Activated naive CD4-positive, alpha-beta T cell treated with anti-CD3 and anti-CD28 coated beads, Interleukin-2, amount 50 U/mL, for 24 hours (primary cell): Measurements from ENCODE around the gene PRDM16.

Experiments
- H3K27ac Mint-ChIP-seq: one replicate; pipeline ENCODE4 v1.8.0; 2021; ENCODE audit warnings: mild to moderate bottlenecking, mixed read lengths
- H3K27me3 Mint-ChIP-seq: one replicate; pipeline ENCODE4 v1.8.0; 2021; ENCODE audit warnings: mixed read lengths
- H3K36me3 Mint-ChIP-seq: one replicate; pipeline ENCODE4 v1.8.0; 2021; ENCODE audit warnings: mixed read lengths
- H3K4me1 Mint-ChIP-seq: one replicate; pipeline ENCODE4 v1.8.0; 2021; ENCODE audit warnings: mixed read lengths
- H3K4me3 Mint-ChIP-seq: one replicate; pipeline ENCODE4 v1.8.0; 2021; ENCODE audit warnings: mild to moderate bottlenecking, mixed read lengths
- H3K9me3 Mint-ChIP-seq: one replicate; pipeline ENCODE4 v1.8.0; 2021; ENCODE audit warnings: mixed read lengths

PRDM16 gene

DNA sequence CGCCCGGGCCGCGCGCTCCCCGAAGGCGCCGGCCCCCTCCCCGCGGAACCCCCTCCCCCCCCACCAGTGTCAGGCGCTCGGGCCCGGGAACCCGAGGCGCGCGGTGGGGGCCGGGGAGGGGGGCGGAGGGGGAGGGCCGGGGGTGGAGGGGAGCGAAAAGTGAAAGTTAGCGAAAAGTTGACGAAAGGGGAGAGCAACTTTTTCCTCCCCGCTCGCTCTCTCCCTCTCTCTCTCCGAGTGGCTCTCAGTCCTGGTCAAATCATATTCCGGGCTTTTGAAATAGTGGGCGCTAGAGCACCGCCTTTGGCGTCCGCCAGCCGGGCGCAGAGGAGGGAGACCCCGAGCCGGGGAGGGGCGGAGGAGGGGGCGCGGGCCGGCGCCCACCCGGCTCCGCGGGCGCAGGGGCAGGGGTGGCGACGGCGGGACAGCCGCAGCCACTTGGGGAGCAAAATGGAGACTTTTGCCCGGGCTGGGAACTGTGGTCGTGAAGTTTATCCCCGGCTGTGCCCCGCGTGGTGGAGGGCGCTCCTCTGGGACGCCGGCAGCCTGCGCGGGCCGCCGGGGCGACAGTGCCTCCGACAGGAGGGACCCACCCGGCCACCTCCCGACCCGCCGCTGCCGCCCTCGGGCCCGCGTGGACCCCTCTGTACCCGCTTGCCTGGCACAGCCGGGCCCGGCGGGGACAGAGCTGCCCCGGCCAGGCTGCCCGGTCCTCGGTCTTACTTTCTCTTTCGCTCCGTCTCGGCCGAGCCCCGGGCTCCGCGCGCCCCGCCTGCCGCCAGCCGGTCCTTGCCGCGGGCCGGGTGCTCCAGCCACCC lies 697 bp downstream of the PRDM16 start:
- Mint-ChIP-seq H3K27me3 (peaks cover 11% of the 10 kb centered on the region), H3K36me3 (no peaks in the 10 kb centered on the region), H3K4me3 (peak overlapping the region; percentile 15), H3K4me1 (peaks cover 3% of the 10 kb centered on the region), H3K9me3 (no peaks in the 10 kb centered on the region), H3K27ac (no peak overlapping the region)

DNA sequence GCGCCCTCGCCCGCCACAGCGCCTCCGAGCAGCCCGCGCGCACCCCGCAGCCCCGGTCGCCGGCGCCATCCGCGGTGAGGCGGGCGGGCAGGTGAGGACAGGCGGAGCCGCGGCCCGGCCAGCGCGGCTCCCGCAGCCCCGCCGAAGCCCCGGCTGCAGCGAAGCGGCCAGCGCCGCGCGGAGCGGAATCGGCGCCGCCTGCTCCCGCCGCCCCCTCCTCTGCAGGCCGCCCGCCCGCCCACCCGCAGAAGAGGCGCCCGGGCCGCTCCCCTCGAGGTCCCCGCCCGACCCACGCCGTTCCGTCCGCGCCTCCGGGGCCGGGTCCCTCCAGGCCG lies 1.3 kb downstream of the PRDM16 start:
- Mint-ChIP-seq H3K4me3 (no peak overlapping the region), H3K36me3 (no peaks in the 10 kb centered on the region), H3K4me1 (peaks cover 3% of the 10 kb centered on the region), H3K27me3 (peaks cover 10% of the 10 kb centered on the region), H3K27ac (no peak overlapping the region), H3K9me3 (no peaks in the 10 kb centered on the region)

DNA sequence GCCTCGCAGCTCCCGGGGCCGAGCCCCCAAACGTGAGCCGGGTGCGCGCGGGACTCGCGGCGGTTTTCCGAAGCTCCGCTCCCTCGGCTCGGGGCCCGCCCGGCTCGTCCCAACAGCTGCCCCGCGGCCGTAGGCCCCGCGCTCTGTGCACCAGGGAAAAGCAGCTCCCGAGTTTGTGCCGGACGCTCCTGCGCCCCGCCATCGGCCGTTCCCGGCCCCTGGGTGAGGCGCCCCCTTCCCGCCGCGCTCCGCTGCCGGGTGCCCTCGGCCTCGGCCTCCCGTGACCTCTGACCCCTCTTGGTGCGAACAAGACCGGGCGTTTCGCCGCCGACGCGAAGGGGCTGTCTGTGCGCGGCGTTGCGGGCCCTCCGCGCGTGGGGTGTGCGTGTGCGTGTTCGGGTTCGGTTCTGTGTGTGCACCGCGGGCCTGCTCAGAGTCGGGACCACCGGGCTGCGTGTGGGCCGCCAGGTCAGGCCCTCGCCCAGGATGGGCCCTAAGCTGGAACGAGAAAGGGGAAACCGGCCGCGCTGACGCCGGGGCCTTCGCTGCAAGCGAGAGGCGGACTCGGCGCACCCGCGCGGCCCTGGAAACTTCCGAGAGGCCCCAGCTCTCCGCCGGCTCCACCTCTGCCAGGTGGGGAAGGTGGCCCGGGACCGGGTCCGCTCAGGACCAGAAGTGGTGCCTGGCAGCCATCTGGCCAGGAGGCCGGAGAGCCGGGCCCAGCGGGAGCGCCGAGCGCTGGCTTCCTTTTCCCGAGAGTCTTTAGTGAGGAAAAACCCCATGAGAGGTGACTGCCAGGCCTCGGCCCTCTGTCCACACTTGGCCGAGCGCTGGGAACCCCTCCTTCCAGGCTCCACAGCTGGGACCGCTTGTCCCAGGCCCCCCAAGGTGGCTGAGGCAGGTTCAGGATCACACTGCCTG lies 1.9 kb downstream of the PRDM16 start:
- Mint-ChIP-seq H3K36me3 (no peaks in the 10 kb centered on the region), H3K9me3 (no peaks in the 10 kb centered on the region), H3K4me3 (peak overlapping the region; percentile 57), H3K27ac (no peak overlapping the region), H3K27me3 (peaks cover 10% of the 10 kb centered on the region), H3K4me1 (peaks cover 3% of the 10 kb centered on the region)

DNA sequence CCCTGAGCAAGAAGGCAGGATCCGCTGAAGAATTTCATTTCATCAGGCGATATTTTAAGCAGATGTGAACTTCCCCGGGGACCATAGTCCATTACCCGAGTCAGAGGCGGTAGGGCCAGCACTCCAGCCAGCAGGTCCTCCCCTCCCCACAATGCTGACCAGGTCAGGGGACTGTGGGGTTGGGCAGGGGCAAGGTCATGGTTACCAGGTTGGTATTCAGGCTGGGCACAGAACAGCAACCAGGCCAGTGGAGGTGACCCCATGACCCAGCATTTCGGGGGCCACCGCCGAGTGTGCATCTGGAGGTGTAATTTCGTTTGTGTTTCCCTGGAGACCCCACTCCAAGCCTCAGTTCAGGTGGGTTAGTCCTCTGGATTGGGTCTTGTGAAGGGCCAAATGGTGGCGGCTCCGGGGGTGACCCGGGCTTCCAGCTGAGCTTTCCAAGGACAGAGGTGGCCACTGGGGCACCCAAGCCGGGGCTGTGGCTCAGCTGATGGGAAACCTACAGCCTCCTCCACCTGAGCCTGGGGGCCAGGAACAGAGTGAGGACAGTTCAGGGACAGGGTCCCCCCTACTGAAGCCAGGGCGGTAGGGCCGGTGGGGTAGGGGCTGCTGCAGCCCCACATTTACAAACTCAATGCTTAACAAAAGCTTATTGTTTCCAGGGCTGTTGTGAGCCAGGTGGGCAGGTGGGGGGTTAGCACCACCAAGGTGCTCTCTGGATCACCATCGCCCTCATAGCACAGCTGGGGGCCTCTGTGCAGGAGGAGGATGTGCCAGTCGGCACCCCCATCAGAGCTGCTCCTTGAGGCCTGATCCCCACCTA lies 2.8 kb downstream of the PRDM16 start:
- H3K4me3 Mint-ChIP-seq = peak overlapping the region; percentile 57
- H3K4me1 Mint-ChIP-seq = peaks cover 3% of the 10 kb centered on the region
- no peak overlapping the region for H3K27ac Mint-ChIP-seq
- H3K36me3 Mint-ChIP-seq = no peaks in the 10 kb centered on the region
- no peaks in the 10 kb centered on the region for H3K9me3 Mint-ChIP-seq
- peaks cover 12% of the 10 kb centered on the region for H3K27me3 Mint-ChIP-seq

DNA sequence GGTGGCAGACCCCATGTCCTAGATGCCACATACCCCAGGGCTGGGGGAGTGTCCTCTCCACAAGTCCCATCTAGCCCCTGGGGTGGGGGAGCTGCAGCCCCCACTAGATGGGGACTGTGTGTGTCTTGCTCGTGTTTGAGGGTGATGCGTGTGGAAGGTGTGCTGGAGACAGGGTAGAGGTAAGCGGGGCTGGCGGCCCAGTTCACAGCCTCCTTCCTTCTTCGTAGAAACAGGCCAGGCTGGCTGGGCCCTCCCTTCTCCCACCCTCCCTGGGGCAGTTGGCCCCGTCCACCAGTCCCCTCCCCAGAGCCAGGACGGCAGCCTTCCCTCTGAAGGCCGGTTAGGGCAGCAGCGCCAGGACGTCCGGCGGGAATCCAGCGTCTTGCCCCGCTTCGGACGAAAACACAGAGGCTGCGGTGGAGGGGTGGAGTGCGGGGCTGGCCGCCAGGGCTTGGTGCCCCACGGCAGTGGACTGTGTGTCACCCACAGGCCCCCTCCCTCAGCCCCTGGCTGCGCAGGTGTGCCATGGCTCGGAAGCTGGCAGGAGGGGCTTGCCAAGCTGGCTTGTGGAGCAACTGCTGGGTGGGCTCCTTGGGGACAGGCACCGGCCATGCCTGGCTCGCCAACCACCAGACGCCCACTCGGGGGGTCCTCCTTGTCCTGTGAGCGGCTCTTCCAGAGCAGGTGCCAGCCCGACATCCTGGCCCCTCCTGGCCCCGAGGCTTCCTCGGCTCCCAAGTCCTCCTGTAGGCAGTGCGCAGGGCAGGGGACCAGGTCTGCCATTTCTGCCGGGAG lies 3.6 kb downstream of the PRDM16 start:
- Mint-ChIP-seq H3K27ac (no peak overlapping the region), H3K4me1 (peaks cover 3% of the 10 kb centered on the region), H3K9me3 (no peaks in the 10 kb centered on the region), H3K36me3 (no peaks in the 10 kb centered on the region), H3K4me3 (no peak overlapping the region), H3K27me3 (peaks cover 14% of the 10 kb centered on the region)

DNA sequence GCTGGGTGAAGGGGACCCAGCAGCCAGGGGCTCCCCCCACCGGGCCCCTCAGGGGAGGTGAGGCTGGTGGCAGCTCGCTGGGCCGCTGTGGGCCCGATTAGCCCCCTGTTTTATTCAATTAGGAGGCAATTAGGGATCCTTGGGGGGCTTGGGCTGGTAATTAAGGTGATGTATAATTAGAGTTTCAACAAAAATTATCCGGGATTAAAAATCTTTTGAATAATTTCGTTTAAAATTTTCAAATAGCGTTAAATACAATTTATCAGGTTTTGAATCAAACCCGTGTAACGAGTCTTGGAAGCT lies 4.1 kb downstream of the PRDM16 start:
- no peak overlapping the region for H3K4me3 Mint-ChIP-seq
- no peaks in the 10 kb centered on the region for H3K36me3 Mint-ChIP-seq
- no peak overlapping the region for H3K27ac Mint-ChIP-seq
- H3K27me3 Mint-ChIP-seq = peaks cover 14% of the 10 kb centered on the region
- H3K9me3 Mint-ChIP-seq = no peaks in the 10 kb centered on the region
- H3K4me1 Mint-ChIP-seq = peaks cover 3% of the 10 kb centered on the region

DNA sequence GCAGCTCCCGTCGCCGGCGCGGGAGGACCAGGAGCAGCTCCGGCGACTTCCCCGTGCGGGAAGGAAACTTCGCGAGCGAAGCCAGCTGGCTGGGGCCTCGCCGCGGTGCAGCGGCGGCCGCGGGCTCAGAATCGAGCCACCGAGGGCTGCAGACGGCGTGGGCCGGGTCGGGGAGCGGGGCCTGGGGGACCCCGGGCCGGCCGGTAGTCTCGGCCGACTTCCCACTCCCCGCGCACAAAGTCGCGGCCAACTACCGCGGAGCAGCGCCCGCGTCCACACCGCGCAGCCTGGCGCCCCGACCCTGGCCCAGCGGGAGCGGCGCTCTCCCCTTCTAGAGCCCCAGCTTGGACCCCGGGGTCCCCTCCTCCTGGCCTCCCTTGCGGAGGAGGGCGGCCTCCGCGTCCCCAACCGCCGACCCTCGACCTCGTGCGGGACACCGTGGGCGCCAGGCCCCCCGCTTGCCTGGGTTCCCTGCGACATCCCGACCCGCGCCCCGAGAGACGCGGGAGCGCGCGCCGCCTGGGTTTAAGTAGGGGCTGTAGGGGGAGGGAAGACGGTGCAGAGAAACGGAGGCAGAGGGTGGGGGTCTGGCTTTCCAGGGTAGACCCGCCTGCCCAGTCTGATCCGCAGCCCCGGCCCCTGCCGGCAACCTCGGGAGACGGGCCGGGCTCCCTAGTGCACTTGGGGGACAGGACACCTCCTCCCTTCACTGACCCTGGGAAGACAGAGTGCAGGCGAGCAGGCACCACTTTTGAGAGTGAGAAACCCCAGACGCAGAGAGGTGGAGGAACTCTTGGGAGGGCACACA lies 4.7 kb downstream of the PRDM16 start:
- H3K4me3 Mint-ChIP-seq = no peak overlapping the region

DNA sequence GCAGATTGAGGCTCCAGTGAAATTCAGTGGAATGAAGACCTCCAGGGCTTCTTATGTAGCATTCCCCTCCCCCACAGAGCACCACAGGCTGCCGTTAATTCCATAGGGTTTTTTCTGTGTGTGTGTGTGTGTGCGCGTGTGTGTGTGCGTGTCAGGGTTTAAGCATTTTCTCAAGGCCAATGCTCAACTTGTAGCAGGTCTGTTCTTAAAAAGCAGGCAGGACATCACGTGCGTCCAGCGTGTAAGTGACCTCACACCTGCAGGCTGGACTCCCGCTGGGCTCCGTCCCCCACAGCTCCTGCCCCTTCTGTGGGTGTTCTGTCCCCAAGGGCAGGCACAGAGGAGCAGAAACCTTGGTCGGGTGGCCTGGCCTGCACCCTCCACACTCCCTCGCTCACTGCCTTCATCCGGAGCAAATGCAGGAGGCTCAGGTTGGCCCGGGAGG lies 5.3 kb downstream of the PRDM16 start:
- Mint-ChIP-seq H3K36me3 (no peaks in the 10 kb centered on the region), H3K27ac (no peak overlapping the region), H3K4me3 (no peak overlapping the region), H3K27me3 (peaks cover 13% of the 10 kb centered on the region), H3K4me1 (no peaks in the 10 kb centered on the region), H3K9me3 (no peaks in the 10 kb centered on the region)

More for the DNA sequence above, 4.7 kb downstream of the PRDM16 start:
- Mint-ChIP-seq H3K4me1 (peaks cover 3% of the 10 kb centered on the region), H3K27me3 (peaks cover 14% of the 10 kb centered on the region), H3K27ac (no peak overlapping the region), H3K9me3 (no peaks in the 10 kb centered on the region), H3K36me3 (no peaks in the 10 kb centered on the region)

DNA sequence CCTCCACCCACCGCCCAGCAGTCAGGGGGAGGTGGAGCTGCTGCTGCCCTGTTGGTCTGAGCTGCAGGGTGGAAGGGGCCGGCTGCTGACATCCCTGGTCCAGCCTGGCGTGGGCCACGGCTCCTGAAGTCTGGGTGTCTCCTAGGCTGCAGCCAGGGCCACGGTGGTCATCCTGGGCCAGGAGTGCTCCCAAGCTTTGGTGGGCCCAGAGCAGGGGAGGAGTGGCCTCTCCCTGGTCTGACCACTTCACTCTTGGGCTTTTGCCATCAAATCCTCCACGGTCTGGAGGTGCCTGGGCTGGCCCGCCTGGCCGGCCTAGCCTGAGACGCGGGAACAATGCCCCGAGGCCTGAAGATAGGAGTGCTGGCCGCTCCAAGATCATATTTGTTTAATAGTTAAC lies 5.8 kb downstream of the PRDM16 start:
- Mint-ChIP-seq H3K4me1 (no peaks in the 10 kb centered on the region), H3K4me3 (no peak overlapping the region), H3K36me3 (no peaks in the 10 kb centered on the region), H3K9me3 (no peaks in the 10 kb centered on the region), H3K27me3 (peaks cover 13% of the 10 kb centered on the region), H3K27ac (no peak overlapping the region)

DNA sequence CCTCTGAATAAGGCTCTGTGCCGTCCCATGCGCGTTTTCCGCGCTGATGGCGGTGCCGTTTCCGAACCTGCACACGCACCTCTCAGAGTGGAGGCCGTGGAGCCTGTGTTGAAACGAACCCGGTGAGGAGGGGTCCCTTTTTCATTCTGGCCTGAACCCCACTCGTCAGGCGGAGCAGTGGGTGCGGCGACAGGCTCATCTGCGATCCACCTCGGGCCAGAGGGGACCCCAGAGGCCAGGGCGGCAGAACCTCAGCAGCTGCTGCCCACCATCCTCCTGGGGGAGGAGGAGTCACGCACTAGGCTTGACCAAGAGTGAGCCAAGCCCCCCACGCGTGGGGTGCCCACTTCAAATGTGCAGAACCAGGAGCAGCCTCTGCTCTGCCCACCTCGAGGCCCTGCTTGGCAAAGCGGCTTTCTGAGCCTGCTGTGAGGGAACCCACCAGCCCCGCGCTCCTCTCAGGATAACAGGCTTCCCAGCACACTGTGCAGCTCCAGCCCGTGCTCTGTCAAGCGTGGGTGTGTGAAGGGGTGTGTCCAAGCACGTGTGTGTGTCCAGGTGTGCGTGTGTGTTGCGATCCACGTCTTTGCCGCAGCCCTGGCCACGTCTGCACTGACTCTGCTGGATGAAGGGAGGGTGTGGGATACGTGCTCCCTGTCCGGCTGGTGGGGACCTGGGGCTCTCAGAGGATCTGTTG lies 6.8 kb downstream of the PRDM16 start:
- Mint-ChIP-seq H3K9me3 (no peaks in the 10 kb centered on the region), H3K27me3 (peaks cover 13% of the 10 kb centered on the region), H3K36me3 (no peaks in the 10 kb centered on the region), H3K4me1 (no peaks in the 10 kb centered on the region), H3K27ac (no peak overlapping the region), H3K4me3 (no peak overlapping the region)

DNA sequence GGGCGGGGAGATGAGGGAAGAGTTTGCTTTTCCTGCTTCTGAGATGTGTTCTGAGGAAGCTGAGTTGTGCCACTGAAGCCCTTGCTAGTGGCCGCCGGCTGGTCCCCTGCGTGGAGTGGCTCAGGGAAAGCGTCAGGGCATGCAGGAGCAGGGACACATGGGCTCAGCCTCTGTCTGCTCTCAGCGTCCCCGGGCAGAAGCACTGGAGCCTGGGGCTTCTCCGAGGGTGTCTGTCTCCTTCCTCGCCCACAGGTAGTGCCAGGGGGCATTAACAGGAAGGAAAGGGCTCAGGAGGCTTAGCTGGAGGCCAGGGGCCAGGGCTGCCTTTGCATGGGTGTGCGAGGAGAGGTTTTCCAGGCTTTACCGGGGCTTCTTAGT lies 7.3 kb downstream of the PRDM16 start:
- peaks cover 12% of the 10 kb centered on the region for H3K27me3 Mint-ChIP-seq
- H3K36me3 Mint-ChIP-seq = no peaks in the 10 kb centered on the region
- no peak overlapping the region for H3K27ac Mint-ChIP-seq
- H3K4me3 Mint-ChIP-seq = no peak overlapping the region
- H3K4me1 Mint-ChIP-seq = no peaks in the 10 kb centered on the region
- no peaks in the 10 kb centered on the region for H3K9me3 Mint-ChIP-seq

DNA sequence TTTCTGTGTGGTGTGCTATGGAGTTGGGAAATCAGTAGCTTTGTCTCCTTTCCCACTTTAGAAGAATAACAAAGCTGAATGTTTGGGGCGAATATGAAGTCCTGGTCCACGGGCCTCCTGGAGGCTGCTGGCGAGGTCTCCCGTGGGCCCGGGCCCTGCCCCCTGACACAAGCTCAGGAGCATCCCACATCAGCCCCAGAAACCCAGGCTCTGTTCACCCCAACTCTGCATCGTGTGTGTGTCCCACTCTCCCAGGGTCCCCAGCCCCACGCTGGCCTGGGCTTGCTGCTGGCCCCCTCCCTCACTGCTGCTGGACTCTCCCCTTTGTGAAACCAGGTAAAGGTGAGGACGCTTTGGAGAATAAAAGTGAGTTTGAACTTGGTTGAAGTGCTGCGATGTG lies 8.1 kb downstream of the PRDM16 start:
- no peak overlapping the region for H3K4me3 Mint-ChIP-seq
- peaks cover 9% of the 10 kb centered on the region for H3K27me3 Mint-ChIP-seq
- H3K9me3 Mint-ChIP-seq = no peaks in the 10 kb centered on the region
- H3K4me1 Mint-ChIP-seq = no peaks in the 10 kb centered on the region
- no peaks in the 10 kb centered on the region for H3K36me3 Mint-ChIP-seq
- H3K27ac Mint-ChIP-seq = no peak overlapping the region

DNA sequence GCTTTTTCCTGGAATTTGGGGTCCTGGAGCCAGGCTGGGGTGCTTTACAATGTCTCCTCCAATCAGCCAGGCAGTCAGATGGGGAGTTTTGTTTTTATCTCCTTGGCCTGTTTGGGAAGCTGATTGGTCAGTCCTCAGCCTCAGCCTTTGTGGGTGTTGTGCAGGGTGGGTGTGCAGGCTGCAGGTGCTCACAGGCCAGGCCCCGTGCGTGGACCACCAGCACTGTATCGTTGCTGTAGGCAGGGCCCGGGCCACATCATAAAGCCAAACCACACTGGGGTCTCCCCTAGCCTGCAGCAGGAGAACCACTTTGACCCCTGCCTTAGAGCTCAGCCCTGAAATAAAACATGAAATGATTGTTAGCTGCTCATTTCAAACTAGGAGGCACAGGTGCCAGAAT lies 8.6 kb downstream of the PRDM16 start:
- Mint-ChIP-seq H3K27ac (no peak overlapping the region), H3K27me3 (peaks cover 6% of the 10 kb centered on the region), H3K9me3 (no peaks in the 10 kb centered on the region), H3K4me3 (no peak overlapping the region), H3K36me3 (no peaks in the 10 kb centered on the region), H3K4me1 (no peaks in the 10 kb centered on the region)

DNA sequence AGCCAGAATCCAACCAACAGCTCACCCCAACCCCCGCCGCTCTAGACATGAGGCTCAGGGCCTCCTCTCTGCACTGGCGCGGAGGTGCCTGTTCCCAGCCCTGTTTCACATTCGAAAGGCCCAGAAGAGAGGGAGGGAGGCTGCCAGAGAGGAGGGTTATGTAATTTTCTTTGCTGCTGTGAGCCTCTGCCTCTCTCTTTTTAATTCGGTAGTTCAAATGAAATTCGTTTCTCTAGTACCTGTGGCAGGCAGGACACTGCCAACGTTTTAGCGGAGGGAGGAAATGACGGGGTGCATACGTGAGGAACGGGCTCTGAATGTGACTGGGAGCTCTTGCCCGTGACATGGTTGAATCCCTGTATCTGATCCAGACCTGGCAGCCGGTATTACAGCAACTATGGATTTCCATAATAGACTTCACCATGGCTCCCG lies 9.4 kb downstream of the PRDM16 start:
- H3K27me3 Mint-ChIP-seq = peaks cover 6% of the 10 kb centered on the region

More for the DNA sequence above, 9.4 kb downstream of the PRDM16 start:
- Mint-ChIP-seq H3K9me3 (no peaks in the 10 kb centered on the region), H3K4me1 (no peaks in the 10 kb centered on the region), H3K27ac (no peak overlapping the region), H3K4me3 (no peak overlapping the region), H3K36me3 (no peaks in the 10 kb centered on the region)
